HK-2 (cell line): Measurements from ENCODE around the gene RIPPLY1.

ENCODE experiments used
- DNase-seq: peaks from one replicate; pipeline ENCODE4 v3.0.0-alpha.2; 2018; ENCODE audit not compliant: unreplicated experiment

The RIPPLY1 gene, protein sequence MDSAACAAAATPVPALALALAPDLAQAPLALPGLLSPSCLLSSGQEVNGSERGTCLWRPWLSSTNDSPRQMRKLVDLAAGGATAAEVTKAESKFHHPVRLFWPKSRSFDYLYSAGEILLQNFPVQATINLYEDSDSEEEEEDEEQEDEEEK

DNA sequence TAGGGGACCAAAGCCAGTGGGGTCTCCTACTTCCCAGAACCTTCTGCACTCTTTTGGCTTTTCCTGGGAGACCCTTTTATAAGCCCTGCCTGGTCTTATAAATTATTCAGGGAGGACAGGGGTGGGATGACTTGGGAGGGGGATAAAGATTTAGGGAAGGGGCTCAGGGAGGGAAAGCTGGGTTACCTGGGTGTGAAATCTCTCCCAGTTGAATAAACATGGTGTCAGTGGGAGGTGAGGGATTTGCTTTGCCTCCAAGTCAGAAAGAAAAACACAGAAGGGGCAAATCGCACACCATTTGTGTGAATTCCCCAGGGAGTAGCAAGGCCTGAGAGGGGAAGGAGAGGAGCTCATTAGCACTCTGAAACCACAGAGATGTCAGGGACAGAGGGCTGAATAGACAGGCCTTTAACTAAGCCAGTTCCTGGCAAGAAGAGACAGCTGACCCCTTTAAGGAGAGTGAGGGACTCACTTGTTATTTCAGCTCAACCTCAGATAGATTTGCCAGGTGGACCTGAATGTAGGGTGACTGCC is at the start of gene RIPPLY1:
Gene RIPPLY1 (minus strand): TSS at position 51 of the 534 bp plus-strand sequence. CDS start 54 bp downstream, outside the sequence.
- no peak for DNase-seq

DNA sequence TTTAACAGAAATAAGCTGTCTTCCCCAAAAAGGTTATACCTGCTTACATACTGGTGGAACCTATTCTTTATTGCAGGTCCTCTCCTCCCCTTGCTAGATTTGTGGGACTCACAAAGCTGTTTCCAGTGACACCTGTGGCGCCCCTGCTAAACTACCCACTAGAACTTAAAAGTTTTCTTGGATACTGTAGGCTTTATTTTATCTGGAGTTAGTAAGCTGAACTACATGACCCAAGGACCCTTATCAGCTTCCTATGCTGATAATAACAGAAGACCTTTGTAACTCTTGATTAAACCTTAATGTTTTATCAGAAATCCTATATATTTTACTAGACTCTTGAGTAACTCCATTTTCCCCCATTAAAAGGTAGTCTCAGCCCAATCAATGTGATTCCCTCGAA is 49.4 kb upstream of the RIPPLY1 start:
- no peak for DNase-seq

DNA sequence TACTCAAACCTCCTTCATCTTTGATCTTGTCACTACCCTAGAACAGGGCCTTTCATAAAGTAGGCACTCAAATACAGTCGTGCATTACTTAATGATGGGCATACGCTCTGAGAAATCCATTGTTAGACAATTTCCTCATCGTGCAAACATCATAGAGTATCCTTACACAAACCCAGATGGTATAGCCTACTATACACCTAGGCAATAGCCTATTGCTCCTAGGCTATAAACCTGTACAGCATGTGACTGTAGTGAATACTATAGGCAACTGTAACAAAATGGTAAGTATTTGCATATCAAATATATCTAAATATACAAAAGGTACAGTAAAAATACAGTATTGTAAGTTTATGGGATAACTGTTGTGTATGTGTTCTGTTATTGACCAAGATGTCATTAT is 48.9 kb upstream of the RIPPLY1 start:
- DNase-seq: no peak

DNA sequence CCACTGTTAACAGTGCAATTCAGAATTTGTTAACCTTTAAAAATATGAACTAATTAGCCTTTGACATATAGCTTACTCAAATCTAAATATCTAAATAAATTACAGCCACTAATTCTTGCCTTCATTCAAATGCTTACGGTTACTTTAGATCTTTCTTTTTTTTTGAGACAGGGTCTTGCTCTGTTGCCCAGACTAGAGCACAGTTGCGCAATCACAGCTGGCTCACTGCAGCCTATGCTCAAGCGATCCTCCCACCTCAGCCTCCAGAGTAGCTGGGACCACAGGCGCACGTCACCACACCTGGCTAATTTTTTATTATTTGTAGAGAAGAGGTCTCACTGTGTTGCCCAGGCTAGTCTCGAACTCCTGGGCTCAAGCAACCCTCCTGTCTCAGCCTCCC is 48.1 kb upstream of the RIPPLY1 start:
- DNase-seq: no peak

DNA sequence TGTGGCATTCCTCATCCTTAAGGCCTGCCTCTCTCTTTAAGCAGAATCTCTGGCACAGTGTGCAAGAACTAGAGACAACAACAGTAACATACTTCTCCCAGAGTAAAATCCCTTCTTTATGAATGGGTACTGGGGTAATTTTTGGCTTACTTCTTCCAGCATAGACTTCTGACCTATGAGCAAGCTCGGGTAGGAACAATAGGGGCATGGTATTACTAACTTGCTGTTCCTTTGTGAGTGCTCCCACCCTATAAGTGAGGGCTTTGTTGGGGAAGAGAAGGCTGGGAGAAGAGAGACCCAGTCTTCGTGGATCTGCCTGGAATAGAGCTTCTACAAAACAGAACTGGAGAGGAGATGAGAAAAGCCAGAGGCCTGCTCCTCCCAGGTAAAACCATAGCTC is 47.2 kb upstream of the RIPPLY1 start:
- no peak for DNase-seq

DNA sequence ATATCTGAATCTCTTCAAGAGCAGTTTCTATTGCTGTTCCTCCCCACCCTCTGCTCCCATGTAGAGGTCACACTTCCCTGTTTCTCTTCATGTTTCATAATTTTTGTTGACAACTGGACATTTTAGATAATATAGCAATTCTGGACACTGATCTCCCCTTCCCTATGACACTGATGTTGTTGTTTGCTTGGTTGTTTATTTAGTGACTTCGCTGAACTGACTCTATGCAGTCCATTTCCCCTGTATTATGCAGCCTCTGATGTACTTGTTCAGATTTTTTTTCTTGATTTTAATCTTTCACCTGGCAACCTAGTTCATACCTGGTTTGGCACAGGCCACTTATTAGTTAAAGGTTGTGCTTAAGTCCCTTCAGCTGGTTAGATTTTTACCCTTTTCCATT is 46.2 kb upstream of the RIPPLY1 start:
- no peak for DNase-seq

DNA sequence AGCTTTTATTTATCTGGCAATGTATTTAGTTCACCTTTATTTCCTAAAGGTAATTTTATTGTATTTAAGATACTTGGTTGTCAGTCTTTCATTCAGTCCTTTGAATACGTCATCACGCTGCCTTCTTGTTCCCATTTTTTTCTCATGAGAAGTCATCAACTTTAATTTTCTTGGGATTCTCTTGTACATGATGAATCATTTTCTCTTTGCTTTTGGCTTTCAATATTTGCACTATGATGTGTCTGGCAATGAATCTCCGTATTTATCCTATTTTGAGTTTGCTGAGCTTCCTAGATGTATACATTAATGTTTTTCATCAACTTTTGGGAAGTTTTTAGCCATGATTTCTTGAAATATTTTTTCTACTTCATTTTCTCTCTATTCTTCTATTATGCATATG is 45.5 kb upstream of the RIPPLY1 start:
- DNase-seq: no peak

DNA sequence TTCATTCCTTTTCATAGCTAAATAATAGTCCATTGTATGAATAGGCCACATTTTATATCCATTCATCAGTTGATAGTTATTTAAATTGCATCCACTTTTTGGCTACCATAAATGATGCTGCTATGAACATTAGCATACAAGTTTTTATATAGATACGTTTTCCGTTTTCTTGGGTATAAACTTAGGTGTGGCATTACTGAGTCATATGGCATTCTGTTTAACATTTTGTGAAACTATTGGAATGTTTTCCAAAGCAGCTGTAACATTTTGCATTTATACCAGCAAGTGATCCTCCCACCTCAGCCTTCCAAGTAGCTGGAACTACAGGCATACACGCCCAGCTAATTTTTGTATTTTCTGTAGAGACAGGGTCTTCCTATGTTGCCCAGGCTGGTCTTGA is 43.3 kb upstream of the RIPPLY1 start:
- DNase-seq: no peak

DNA sequence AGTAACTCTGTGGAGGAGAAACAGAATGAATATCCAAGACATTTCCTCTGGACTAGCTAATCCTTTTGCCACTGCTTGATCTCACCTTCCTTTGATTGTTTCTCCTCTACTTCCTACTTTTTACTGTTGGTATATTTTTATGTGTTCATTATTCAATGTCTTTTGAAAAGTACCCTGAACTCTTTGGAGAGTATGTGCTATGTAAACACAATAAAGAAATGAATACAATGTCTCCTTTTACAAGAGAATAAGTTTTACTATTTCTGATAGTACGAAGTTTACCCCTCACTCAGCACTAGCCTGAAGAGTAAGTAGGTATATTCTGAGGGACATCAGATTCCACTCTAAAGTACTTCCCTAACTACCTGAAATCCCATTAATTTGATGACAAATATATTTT is 36.9 kb upstream of the RIPPLY1 start:
- DNase-seq: no peak

DNA sequence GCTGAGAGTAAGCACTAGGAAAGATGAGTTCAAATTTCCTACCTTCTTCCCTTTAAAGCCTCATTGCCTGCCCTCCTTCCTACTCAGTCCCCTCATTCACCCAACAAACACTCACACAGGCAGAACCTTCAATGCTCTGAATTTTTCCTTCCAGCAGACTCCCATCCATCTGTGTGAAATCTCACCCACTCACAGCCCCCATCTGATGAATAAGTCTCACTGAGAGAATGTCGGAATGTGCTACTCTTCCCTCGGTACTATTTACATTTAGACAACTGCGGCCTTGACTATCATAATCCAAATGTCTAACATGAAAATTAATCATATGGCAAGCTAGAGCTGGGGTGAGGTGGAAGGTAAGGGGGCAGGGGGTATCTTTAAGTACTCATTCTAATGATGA is 36.4 kb upstream of the RIPPLY1 start:
- no peak for DNase-seq

DNA sequence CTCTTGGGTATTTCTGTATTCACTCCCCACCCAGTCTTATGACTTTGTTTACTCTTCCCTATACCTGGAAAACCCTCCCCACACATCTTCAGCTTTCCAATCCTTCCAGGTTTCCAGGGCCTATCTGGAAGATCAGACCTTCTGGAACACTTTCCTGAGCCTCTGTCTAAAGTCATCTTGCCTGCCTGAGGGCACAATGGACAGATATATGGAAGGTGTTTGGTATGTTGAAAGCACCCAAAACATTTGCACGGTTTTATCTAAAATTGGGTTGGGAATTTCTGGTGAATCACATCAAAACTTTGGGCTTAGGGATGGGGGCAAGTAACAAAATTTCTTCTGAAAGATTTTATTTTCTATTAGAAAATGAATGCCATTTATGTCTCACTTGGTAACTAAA is 33.1 kb upstream of the RIPPLY1 start:
- no peak for DNase-seq

DNA sequence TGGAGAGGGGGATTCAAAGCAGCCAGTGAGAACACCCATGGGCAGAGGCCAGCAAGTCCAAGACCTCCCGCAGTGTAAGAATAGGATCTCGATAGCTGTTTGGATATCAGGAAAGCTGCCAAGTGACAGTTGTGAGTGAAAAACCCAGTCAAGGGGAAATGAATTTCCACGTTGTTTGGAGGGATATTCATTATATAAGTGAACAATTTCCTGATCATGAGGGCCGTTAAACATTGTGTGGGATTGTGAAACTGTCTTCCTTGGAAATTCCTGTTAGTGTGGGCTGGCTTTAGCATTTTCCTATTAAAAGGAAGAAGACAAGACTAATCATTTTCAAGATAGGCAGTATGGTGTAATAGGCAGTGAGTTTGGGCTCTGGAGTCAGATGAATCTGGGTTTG is 32.0 kb upstream of the RIPPLY1 start:
- peak; percentile 75 for DNase-seq

DNA sequence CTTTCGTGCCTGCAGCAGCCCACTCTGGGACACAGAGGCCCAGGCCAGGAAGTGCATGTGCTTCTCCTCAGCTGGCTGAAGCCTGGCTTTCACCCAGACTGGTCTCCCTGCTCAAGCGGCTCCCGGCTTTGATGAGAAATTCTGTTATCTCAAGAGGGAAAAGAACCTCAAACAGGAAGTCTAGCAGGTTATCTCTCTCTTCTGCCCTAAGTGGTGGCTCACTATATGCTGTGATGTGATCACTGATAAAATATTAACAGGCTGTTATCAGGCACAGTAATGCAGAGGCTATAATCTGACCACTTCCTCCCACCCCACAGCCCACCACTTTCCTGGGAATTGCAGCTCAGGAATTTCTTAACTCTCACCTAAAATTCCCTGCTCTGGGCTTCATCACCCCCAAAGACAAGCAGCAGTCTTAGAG is 30.4 kb upstream of the RIPPLY1 start:
- peak; percentile 74 for DNase-seq

DNA sequence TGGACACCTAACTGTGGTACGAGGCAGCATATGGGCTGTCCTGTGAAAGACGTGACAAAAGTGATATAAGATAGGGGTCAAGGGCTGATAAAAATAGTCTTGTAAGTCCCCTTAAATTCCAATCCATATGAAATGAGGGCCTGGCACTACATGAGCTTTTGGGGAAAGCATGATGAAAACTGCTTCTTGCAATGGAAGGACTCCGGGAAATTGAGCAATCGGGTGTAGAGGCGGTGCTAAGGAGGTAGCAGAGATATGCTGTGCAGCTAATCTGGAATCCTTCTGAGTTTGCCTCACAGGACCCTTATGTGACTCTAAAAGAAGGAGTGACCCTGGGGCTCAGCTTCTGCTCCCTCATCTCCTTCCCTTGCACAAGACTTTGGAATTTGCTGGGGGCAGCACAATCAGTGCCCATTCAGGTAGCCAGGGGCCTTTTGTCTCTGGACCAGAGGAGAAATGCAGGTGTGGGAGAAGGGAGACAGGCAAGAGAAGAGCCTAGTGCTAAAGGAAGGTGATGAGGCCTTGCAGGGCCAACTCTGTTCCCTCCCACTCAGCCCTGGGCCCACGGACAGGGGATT is 29.9 kb upstream of the RIPPLY1 start:
- DNase-seq: no peak

DNA sequence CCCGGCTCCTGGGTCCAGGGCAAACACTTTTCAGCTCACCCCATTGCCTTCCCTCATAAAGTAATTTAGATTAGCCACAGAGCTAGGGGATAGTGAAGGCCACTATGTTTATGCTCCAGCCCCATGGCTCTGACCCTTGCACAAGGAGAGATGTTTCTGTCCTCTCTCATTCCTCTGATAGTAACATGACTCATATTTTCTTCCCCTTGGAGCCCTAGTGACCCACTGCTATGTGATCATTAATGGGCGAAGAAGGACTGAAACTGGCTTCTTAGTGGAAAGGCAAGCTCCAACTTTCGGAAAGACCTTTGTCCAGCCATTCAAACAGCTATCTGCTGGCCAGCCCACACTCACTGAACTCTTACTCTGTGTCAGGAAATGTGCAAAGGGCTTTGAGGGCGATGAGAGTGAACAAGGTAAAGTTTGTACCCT is 29.4 kb upstream of the RIPPLY1 start:
- no peak for DNase-seq

DNA sequence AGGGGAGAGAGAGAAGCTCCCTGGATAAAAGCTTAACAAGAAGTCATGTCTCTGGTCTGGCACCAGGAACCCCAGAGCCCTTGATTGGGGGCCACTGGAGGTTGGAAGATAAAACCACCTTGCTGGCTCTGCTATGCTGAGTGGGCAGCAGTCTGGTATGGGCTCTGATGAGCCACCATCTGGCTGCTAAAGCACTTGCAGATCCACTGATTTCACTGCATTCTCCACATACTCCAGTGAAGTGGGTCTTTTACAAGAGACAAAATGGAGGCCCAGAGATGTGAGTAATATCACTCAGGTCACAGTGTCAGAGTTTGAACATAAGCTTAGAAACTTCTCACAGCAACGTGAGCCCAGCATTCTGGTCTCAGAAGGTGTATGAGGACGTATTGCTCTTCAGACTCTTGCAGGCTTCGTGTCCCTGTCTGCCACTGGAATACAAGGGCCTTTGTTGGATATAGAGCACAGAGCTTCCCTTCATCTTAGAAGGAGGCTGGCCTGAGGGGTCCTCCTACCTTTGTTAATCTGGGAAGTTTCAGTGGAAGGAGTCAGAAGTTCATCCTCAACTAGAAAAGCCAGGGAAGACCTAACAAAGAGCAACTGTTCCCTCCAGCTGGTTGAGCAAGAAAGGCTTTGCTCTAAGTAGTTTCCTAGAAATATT is 28.8 kb upstream of the RIPPLY1 start:
- DNase-seq: no peak

DNA sequence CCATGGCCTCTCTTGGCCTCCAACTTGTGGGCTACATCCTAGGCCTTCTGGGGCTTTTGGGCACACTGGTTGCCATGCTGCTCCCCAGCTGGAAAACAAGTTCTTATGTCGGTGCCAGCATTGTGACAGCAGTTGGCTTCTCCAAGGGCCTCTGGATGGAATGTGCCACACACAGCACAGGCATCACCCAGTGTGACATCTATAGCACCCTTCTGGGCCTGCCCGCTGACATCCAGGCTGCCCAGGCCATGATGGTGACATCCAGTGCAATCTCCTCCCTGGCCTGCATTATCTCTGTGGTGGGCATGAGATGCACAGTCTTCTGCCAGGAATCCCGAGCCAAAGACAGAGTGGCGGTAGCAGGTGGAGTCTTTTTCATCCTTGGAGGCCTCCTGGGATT is 25.1 kb upstream of the RIPPLY1 start:
- DNase-seq: no peak

DNA sequence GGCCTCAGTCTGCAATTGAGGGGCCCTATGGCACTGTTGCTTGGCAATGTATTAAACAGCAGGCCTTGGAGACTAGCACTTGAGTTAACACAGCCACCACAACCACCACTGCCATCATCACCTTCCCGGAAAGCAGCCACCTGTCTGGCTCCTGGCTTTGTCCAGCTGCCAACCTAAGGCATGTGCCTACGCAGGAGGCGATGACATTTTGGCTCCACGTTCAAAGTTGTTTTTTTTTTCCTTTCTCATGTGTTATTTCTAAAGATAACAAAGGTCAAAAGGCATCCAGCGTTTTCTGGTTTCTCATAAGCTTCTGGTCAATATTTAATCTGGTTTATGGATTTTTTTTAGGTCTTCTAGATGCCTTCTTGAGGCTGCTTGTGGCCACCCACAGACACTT is 24.6 kb upstream of the RIPPLY1 start:
- no peak for DNase-seq

DNA sequence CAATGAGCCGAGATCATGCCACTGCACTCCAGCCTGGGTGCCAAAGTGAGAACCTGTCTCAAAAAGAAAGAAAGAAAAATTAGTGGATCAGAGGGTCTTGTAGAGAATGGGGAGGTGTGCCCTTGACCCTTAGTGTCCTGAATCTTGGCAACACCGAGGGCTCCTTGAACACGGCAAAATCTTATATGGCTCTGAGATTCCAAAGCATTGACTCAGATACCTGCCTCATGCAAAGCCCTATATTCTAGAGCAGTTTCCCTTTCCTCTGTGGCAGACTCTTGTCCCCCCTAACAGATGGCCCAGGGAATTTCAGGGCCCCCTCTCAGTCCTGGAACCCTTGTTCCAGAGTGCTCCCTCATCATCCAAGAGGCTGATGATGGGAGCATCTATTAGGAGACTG is 23.9 kb upstream of the RIPPLY1 start:
- DNase-seq: no peak

DNA sequence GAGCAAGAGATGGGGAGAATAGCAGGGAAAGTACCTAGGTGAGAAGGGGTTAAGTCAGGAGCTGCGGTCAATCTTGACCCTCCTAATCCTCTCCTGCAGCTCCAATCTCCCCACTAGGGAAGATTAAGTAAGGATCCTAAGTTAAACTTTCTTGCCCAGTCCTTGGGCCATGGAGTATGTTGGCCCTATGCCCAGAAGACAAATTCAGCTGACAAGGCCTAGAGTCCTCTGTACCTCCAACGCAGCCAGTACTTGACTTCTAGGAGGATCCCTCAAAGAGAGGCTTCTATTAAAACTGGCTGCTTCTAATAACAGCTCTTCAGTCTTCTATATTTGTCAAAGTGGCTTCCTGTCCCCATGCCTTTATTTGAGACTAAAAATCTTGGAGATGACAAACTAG is 18.5 kb upstream of the RIPPLY1 start:
- DNase-seq: no peak

DNA sequence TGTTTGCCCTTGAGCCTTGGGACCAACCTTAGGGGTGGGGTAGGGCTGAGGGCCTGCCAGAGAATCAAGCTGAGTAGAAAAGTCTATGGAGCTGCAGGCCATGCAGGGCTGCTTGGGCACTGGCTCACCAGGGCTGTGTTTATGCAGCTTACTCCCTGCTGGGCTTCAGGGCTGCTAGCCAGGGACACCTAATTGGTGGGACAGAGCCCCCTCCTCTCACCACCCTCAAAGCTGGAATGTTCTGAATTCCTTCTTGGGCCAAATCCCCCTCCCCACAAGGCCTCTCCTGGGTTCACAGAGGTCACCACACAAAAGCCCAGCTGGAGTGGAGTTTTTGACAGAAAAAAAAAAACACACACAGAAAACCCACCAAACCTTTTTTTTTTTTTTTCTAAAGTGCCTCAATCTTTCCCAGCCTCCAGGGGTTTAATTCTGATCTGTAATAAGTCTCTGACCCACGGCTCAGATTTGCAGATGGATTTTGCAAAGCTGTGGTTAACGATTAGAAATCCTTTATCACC is 16.9 kb upstream of the RIPPLY1 start, which contains the start of gene CLDN2:
Gene CLDN2 (plus strand): TSS at position 471 of the 521 bp plus-strand sequence. CDS start 7,827 bp downstream, outside the sequence.
- DNase-seq: no peak

DNA sequence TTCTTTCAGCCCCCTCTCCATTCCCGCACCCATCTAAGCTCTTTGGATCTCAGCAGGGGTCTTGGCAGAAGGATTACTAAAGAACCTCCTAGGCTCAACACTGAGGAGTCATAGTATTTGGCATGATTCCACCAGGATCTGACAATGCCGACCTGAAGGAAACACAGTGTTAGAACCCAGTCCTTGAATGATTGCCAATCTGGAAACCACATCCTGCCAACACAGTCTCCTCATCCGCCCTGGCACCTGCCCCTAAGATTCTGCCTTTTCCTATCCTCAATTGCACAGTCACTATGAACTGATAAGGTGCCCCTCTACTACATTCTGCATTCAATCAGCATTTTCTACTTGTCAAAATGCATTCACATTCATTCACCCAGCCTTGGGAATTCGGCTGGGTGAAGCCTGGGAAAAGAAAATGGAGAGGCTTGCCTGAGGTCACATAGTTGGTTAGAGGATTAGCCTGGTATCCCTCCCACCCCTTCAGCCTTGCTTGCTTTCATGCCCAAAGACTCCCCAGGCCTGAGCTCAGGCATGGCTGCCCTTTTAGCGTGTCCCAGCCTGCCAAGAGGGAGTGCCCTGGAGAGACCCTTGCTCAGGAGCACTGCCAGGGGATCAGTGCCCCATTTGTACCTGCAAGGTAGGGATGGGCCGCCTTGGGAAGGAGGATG is 14.8 kb upstream of the RIPPLY1 start:
- peak; percentile 64 for DNase-seq
